Measurements from ENCODE around the gene TNNC2. TPM values are rescaled to one million over a fixed set of nuclear protein-coding genes. Genes with fewer than 3 reads are reported as not detected.

Gene TNNC2
- total RNA-seq, 1 experiment from 2014 or later, result not detected

DNA sequence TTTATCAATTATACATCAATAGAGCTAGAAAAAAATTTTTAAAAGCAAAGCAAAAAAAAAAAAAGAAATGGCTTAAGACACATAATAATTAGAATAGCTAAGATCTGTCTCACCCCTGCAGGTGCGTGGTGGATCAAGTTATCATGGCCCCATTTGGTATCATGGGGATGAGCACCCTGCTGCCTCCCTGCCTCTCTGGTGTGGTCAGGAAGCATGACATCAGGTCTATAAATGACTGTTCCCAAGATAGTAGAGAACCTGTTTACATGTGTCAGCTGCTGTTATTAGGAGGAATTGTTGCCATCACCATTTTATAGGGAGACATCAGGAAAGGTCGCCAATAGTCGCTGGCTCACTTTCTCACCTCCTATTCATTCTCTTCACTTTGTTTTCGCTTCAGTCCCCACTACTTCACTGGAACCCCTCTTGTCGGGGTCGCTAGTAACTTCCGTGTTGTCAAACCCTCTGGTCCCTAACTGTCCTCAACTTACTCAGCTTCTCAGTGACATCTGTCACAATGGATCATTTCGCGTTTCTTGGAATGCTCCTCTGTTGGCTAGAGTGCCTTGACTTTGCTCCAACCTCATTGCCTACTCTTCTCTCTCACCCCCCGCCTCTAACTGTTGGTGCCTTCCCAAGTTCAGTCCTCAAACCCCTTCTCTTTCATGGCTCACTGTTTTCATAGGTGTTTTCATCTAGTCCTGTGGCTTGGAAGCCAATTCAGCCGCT is 30.6 kb downstream of the TNNC2 start:
- TF ChIP-seq CTCF (IDR thresholded peaks at IDR 0.05; ENCODE audit: unreplicated experiment), result no peak
- DNase-seq (ENCODE audit: unreplicated experiment), result no peak
- Mint-ChIP-seq H3K4me3 (ENCODE audit: unreplicated experiment) (no peak overlapping the region), H3K27ac (ENCODE audit: low read depth, unreplicated experiment) (no peak overlapping the region), H3K9me3 (ENCODE audit: unreplicated experiment) (no peaks in the 10 kb centered on the region), H3K4me1 (ENCODE audit: insufficient read depth, unreplicated experiment) (peaks cover 14% of the 10 kb centered on the region), H3K36me3 (ENCODE audit: insufficient read depth, unreplicated experiment) (peaks cover 57% of the 10 kb centered on the region), H3K27me3 (ENCODE audit: insufficient read depth, unreplicated experiment) (no peaks in the 10 kb centered on the region)
- no TSS peak for BruUV-seq (replicated peaks)
- CTCF ChIA-PET, result interaction anchor here (0.6 to 2.0 kb wide), 5 partner anchors 10 to 167 kb away, joined by 3 to 10 read pairs (median 4); partner anchors contain the start of gene WFDC10A
- POLR2A ChIA-PET, result interaction anchor here (0.5 to 1.9 kb wide), 6 partner anchors 9 to 783 kb away, joined by 3 to 6 read pairs (median 4); partner anchors contain the start of gene ZSWIM1
- intact Hi-C loops (cut with micrococcal nuclease), result loop anchor here (10.0 kb wide), 1 partner anchor 138 kb away; the partner anchor contains the start of gene PCIF1

GRCh38 chr20:45792317-45793118 is 34.6 kb downstream of the TNNC2 start:
- ChIA-PET CTCF (interaction anchor here (1.1 kb wide), 3 partner anchors 8 to 21 kb away, joined by 4 to 5 read pairs (median 4); no protein-coding TSS in a partner anchor), POLR2A (interaction anchor here (0.6 to 5.9 kb wide), 21 partner anchors 8 to 800 kb away, joined by 3 to 91 read pairs (median 4); partner anchors contain the start of genes CTSA, NEURL2, PCIF1 and SYS1)
- Mint-ChIP-seq H3K27ac (ENCODE audit: low read depth, unreplicated experiment) (peak overlapping the region; percentile 99), H3K36me3 (ENCODE audit: insufficient read depth, unreplicated experiment) (peaks cover 45% of the 10 kb centered on the region), H3K4me3 (ENCODE audit: unreplicated experiment) (peak overlapping the region; percentile 88), H3K27me3 (ENCODE audit: insufficient read depth, unreplicated experiment) (no peaks in the 10 kb centered on the region), H3K4me1 (ENCODE audit: insufficient read depth, unreplicated experiment) (peaks cover 10% of the 10 kb centered on the region), H3K9me3 (ENCODE audit: unreplicated experiment) (no peaks in the 10 kb centered on the region)
- TSS peak; percentile 61 for BruUV-seq (replicated peaks)
- TF ChIP-seq CTCF (IDR thresholded peaks at IDR 0.05; ENCODE audit: unreplicated experiment), result no peak
- no peak for DNase-seq (ENCODE audit: unreplicated experiment)
- intact Hi-C loops (cut with micrococcal nuclease), result loop anchor here (10.0 kb wide), 1 partner anchor 142 kb away; the partner anchor contains the start of gene PCIF1

GRCh38 chr20:45788351-45788750 is 38.8 kb downstream of the TNNC2 start:
- no peak for TF ChIP-seq CTCF (IDR thresholded peaks at IDR 0.05; ENCODE audit: unreplicated experiment)
- intact Hi-C loops (cut with micrococcal nuclease), result no loop called here
- Mint-ChIP-seq H3K4me3 (ENCODE audit: unreplicated experiment) (no peak overlapping the region), H3K9me3 (ENCODE audit: unreplicated experiment) (no peaks in the 10 kb centered on the region), H3K36me3 (ENCODE audit: insufficient read depth, unreplicated experiment) (peaks cover 9% of the 10 kb centered on the region), H3K27ac (ENCODE audit: low read depth, unreplicated experiment) (no peak overlapping the region), H3K4me1 (ENCODE audit: insufficient read depth, unreplicated experiment) (peaks cover 15% of the 10 kb centered on the region), H3K27me3 (ENCODE audit: insufficient read depth, unreplicated experiment) (no peaks in the 10 kb centered on the region)
- BruUV-seq (replicated peaks), result no TSS peak
- no peak for DNase-seq (ENCODE audit: unreplicated experiment)
- POLR2A ChIA-PET, result interaction anchor here (0.8 to 5.9 kb wide), 3 partner anchors 10 to 155 kb away, joined by 3 to 91 read pairs (median 3); no protein-coding TSS in a partner anchor
- CTCF ChIA-PET, result interaction anchor here (1.0 to 2.0 kb wide), 2 partner anchors 18 to 181 kb away, joined by 3 to 11 read pairs; no protein-coding TSS in a partner anchor
